ENCODE data around the gene PHACTR1.

DNA sequence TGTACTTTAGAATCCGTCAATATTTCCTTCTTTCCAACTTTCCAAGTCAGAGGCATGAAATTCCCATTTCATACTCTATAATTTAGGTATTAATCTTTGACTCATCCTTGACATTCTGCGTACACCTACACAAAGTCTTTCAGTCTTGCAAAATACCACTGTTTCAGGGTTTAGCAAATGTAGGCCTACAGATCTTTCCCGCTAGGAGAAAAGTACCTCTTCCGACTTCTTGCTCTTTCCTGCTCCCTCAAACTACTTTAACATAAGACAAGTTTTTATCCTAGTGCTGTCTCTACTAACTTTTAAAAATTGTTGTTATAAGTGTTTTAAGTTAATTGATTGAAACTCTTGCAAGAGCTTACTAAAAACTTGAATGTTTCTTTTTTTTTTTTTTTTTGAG is 18.3 kb upstream of the PHACTR1 start:
- TF ChIP-seq, protein P1, sequence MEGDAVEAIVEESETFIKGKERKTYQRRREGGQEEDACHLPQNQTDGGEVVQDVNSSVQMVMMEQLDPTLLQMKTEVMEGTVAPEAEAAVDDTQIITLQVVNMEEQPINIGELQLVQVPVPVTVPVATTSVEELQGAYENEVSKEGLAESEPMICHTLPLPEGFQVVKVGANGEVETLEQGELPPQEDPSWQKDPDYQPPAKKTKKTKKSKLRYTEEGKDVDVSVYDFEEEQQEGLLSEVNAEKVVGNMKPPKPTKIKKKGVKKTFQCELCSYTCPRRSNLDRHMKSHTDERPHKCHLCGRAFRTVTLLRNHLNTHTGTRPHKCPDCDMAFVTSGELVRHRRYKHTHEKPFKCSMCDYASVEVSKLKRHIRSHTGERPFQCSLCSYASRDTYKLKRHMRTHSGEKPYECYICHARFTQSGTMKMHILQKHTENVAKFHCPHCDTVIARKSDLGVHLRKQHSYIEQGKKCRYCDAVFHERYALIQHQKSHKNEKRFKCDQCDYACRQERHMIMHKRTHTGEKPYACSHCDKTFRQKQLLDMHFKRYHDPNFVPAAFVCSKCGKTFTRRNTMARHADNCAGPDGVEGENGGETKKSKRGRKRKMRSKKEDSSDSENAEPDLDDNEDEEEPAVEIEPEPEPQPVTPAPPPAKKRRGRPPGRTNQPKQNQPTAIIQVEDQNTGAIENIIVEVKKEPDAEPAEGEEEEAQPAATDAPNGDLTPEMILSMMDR (IDR thresholded peaks at IDR 0.05), result no peak
- TF ChIP-seq POLR2A (IDR thresholded peaks at IDR 0.05) (no peak), POLR2AphosphoS5 (IDR thresholded peaks at IDR 0.05; ENCODE audit: insufficient read depth in 1 of 2, low read depth in 1 of 2) (no peak)
